PC-3 (cell line): ENCODE measurements around the gene PRPF6. TPM values are rescaled to one million over a fixed set of nuclear protein-coding genes. Genes with fewer than 3 reads are reported as not detected.

Experiments used
- ATAC-seq: fragments of 200-7000 bp; cut with Tn5 transposase; 2 replicates; pipeline ENCODE4 v1.9.1; 2020; ENCODE audit warnings: mild to moderate bottlenecking, moderate library complexity
- BruUV-seq: library from RNA; stranded (reverse); fragments of 400-500 nt; replicated peaks from 2 replicates; lab custom pipeline; 2021; lab: Mats Ljungman, UMichigan
- CTCF ChIA-PET: fragments of 300-600 bp; sonication (Branson Sonifier 250); formaldehyde crosslinking; loops from one replicate; lab custom pipeline; 2022; ENCODE audit warnings: antibody characterized with exemption; lab: Charles Lee
- POLR2A ChIA-PET: fragments of 300-600 bp; sonication (Branson Sonifier 250); formaldehyde crosslinking; loops from one replicate; lab custom pipeline; 2022; ENCODE audit warnings: antibody characterized with exemption; ENCODE audit not compliant: unreplicated experiment; lab: Charles Lee
- DNase-seq: peaks from one replicate; pipeline ENCODE4 v3.0.0-alpha.2; 2015
- H2AFZ ChIP-seq: fragments of 300-600 bp; sonication (generic); 2 replicates; pipeline ENCODE4 v1.6.0; 2016; ENCODE audit warnings: antibody characterized with exemption, low read length
- H3F3A ChIP-seq: fragments of 300-600 bp; sonication (generic); one replicate; pipeline ENCODE4 v1.6.0; 2017; ENCODE audit warnings: antibody characterized with exemption, low read length, control low read depth, mild to moderate bottlenecking; ENCODE audit not compliant: unreplicated experiment
- H3K27ac ChIP-seq: fragments of 300-600 bp; sonication (generic); 2 replicates; pipeline ENCODE4 v1.5.1; 2016; ENCODE audit warnings: mild to moderate bottlenecking, low read length
- H3K27me3 ChIP-seq: fragments of 300-600 bp; sonication (generic); 2 replicates; pipeline ENCODE4 v1.6.1; 2016; ENCODE audit warnings: low read length, mixed read lengths
- H3K36me3 ChIP-seq: fragments of 300-600 bp; sonication (generic); 2 replicates; pipeline ENCODE4 v1.6.1; 2016; ENCODE audit warnings: low read depth, mixed run types, low read length, mixed read lengths
- H3K4me1 ChIP-seq: fragments of 300-600 bp; sonication (generic); 2 replicates; pipeline ENCODE4 v1.5.1; 2016; ENCODE audit warnings: low read length; ENCODE audit not compliant: insufficient read depth
- H3K4me2 ChIP-seq: fragments of 300-600 bp; sonication (generic); 2 replicates; pipeline ENCODE4 v1.6.0; 2016; ENCODE audit warnings: low read length
- H3K4me3 ChIP-seq: fragments of 300-600 bp; sonication (generic); 2 replicates; pipeline ENCODE4 v1.5.1; 2016; ENCODE audit warnings: mild to moderate bottlenecking, low read length, mixed read lengths
- H3K79me2 ChIP-seq: fragments of 300-600 bp; sonication (generic); 2 replicates; pipeline ENCODE4 v1.6.1; 2017; ENCODE audit warnings: low read length, mixed read lengths
- H3K9ac ChIP-seq: fragments of 300-600 bp; sonication (generic); 2 replicates; pipeline ENCODE4 v1.6.0; 2016; ENCODE audit warnings: mild to moderate bottlenecking, low read length
- H3K9me2 ChIP-seq: fragments of 300-600 bp; sonication (generic); replicated peaks from 2 replicates; pipeline ENCODE4 v1.6.1; 2016; ENCODE audit warnings: mixed run types, low read length, mixed read lengths
- H3K9me3 ChIP-seq: fragments of 300-600 bp; sonication (generic); 2 replicates; pipeline ENCODE4 v1.6.1; 2016; ENCODE audit warnings: low read length, mixed read lengths
- H4K20me1 ChIP-seq: fragments of 300-600 bp; sonication (generic); 2 replicates; pipeline ENCODE4 v1.6.1; 2016; ENCODE audit warnings: low read length, mixed read lengths
- EZH2 ChIP-seq: fragments of 300-600 bp; sonication (generic); IDR thresholded peaks from one replicate; pipeline ENCODE4 v1.6.1; 2017; ENCODE audit warnings: antibody characterized with exemption, mild to moderate bottlenecking, low read length; ENCODE audit not compliant: unreplicated experiment
- EZH2phosphoT487 ChIP-seq: fragments of 300-600 bp; sonication (generic); IDR thresholded peaks from 2 replicates; pipeline ENCODE4 v1.6.1; 2018; ENCODE audit warnings: mild to moderate bottlenecking, antibody characterized with exemption, low read length, borderline replicate concordance
- intact Hi-C: fragments of 100-400 bp; cut with micrococcal nuclease; formaldehyde crosslinking; loops from 2 replicates; pipeline ENCODE4 v1.9.0; 2023
- total RNA-seq: library from RNA; depleted of rRNA; stranded (reverse); fragments of >200 nt; gene quantifications from 2 replicates; pipeline ENCODE4 v1.2.3, GENCODE V29; 2014
- TF ChIP-seq, protein P1 (sequence below): fragments of 300-600 bp; sonication (generic); conservative IDR thresholded peaks from 2 replicates; pipeline ENCODE4 v1.5.1; 2017; ENCODE audit warnings: antibody characterized with exemption, low read depth, mild to moderate bottlenecking, low read length

PRPF6 gene
- total RNA-seq, 1 experiment from 2014 or later: 67.1 TPM

DNA sequence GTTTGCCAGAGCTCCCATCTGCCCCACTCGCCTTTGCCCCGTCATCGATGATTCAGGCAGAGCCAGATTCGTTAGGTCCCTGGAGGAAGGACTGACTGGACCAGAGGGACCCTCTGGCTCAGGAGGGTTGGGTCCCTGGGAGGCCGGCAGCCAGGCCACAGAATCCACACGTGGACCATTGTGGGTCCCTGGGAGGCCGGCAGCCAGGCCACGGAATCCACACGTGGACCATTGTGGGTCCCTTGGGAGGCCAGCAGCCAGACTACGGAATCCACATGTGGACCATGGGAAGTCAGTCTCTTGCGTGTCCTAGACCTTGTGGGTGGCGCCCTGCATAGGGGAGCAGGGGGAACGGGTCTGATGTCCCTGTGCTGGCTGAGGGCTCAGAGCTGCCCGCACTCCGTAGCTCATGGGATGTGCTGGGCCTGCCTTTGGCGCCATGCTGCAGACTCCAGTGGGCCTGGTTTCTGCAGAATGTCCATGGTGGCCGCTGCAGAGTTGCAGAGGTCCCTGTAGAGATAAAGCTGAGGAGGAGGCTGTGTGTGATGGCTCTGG, 48.2 kb upstream of the PRPF6 start:
- CTCF ChIA-PET: no interaction called here
- H4K20me1 ChIP-seq: no peaks in the 10 kb centered on the region
- no peaks in the 10 kb centered on the region for H3K79me2 ChIP-seq

DNA sequence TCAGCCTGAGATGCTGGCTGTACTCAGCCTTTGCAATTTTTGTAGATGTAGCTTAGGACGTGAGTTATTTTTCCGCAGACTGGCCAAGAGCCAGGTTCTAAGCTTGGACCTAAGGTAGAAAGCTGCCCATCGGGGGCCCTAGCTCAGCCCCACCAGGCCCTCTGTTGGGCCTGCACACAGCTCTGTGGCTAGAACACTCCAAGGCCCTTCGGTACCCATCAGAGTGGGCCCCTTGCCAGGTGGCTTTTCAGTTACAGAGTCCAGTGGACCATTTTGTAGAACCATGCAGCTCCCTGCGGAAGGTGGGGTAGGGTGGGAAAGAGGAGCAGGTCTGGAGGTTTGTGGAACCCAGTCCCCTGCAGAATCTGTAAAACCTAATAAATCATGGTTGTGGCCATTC, 47.3 kb upstream of the PRPF6 start:
- ChIA-PET POLR2A (no interaction called here), CTCF (no interaction called here)
- no peaks in the 10 kb centered on the region for H3K79me2 ChIP-seq
- no peaks in the 10 kb centered on the region for H3K9me2 ChIP-seq
- intact Hi-C loops: no loop called here
- H2AFZ ChIP-seq: no peak overlapping the region
- H3K4me3 ChIP-seq: no peak overlapping the region
- H3K27me3 ChIP-seq: no peaks in the 10 kb centered on the region
- no peaks in the 10 kb centered on the region for H3K9me3 ChIP-seq
- ATAC-seq (no peak), DNase-seq (no peak)
- no peaks in the 10 kb centered on the region for H3F3A ChIP-seq
- H3K4me2 ChIP-seq: no peak overlapping the region
- H3K36me3 ChIP-seq: peaks cover 35% of the 10 kb centered on the region
- H3K9ac ChIP-seq: no peak overlapping the region
- TSS peak; percentile 24 for BruUV-seq
- H4K20me1 ChIP-seq: no peaks in the 10 kb centered on the region
- H3K27ac ChIP-seq: no peak overlapping the region
- H3K4me1 ChIP-seq: no peaks in the 10 kb centered on the region
- TF ChIP-seq EZH2phosphoT487: no peak
- no peak for TF ChIP-seq EZH2
- TF ChIP-seq, protein P1, sequence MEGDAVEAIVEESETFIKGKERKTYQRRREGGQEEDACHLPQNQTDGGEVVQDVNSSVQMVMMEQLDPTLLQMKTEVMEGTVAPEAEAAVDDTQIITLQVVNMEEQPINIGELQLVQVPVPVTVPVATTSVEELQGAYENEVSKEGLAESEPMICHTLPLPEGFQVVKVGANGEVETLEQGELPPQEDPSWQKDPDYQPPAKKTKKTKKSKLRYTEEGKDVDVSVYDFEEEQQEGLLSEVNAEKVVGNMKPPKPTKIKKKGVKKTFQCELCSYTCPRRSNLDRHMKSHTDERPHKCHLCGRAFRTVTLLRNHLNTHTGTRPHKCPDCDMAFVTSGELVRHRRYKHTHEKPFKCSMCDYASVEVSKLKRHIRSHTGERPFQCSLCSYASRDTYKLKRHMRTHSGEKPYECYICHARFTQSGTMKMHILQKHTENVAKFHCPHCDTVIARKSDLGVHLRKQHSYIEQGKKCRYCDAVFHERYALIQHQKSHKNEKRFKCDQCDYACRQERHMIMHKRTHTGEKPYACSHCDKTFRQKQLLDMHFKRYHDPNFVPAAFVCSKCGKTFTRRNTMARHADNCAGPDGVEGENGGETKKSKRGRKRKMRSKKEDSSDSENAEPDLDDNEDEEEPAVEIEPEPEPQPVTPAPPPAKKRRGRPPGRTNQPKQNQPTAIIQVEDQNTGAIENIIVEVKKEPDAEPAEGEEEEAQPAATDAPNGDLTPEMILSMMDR: no peak

More for the DNA sequence above, 48.2 kb upstream of the PRPF6 start:
- no TSS peak for BruUV-seq
- H3K9ac ChIP-seq: no peak overlapping the region
- no peak overlapping the region for H3K4me3 ChIP-seq
- intact Hi-C loops: no loop called here
- no peak overlapping the region for H3K27ac ChIP-seq
- H3K9me2 ChIP-seq: no peaks in the 10 kb centered on the region
- no peak overlapping the region for H3K4me2 ChIP-seq
- H3K36me3 ChIP-seq: peaks cover 43% of the 10 kb centered on the region
- no peaks in the 10 kb centered on the region for H3F3A ChIP-seq
- no peak overlapping the region for H2AFZ ChIP-seq
- ATAC-seq: no peak
- POLR2A ChIA-PET: no interaction called here
- H3K27me3 ChIP-seq: no peaks in the 10 kb centered on the region
- H3K9me3 ChIP-seq: no peaks in the 10 kb centered on the region
- no peaks in the 10 kb centered on the region for H3K4me1 ChIP-seq
- TF ChIP-seq EZH2 (no peak), EZH2phosphoT487 (no peak)
- TF ChIP-seq, protein P1: no peak
- DNase-seq: no peak

DNA sequence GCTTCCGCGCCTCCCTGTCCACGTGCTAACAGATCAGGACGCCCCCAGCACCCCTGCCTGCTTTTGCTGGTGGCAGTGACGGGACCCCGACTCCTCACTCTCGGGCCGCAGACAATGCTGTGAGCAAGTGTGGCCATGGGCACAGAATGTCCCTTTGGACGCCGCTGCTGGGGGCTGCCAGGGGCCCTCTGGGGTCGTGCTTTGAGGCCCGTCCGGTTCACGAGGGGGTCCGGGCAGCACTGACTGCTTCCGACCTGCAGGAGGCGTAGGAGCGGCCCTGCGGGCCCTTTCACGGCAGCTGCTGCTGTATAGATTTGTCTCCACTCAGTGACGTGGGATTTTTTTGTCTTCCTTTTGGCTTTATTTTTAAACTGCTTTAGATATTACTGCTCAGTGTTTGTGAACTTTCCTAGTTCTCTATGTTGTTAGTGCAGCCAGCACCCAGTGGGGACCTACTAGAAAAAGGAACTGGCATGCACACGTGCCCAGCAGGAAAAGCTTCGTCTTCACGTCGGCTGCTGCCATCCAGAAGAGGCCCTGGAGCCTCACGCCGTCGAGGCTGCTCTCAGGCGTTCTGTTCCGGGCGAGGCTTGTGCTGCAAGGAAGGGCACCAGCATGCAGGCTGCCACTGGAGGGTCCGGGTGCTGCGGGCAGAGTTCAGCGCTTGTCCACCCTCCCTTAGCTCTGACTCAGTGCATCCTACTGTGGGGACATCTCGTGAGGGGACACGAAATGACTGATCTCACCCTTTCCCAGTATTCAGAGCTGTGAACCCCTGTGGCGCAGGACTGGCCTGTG, 46.5 kb upstream of the PRPF6 start:
- Histone ChIP-seq H3K4me3 (no peak overlapping the region), H3K4me1 (no peaks in the 10 kb centered on the region), H3K4me2 (no peak overlapping the region), H3K27ac (no peak overlapping the region), H3F3A (no peaks in the 10 kb centered on the region), H3K9me3 (no peaks in the 10 kb centered on the region), H4K20me1 (no peaks in the 10 kb centered on the region), H3K9ac (no peak overlapping the region), H3K79me2 (no peaks in the 10 kb centered on the region), H3K9me2 (no peaks in the 10 kb centered on the region), H3K27me3 (no peaks in the 10 kb centered on the region), H2AFZ (no peak overlapping the region), H3K36me3 (peaks cover 31% of the 10 kb centered on the region; the same call in 1 of the 2 replicates)
- no peak for DNase-seq
- CTCF ChIA-PET: no interaction called here
- TF ChIP-seq EZH2: no peak
- TF ChIP-seq, protein P1: peak; percentile 47; the same call in 1 of the 2 replicates
- POLR2A ChIA-PET: no interaction called here
- BruUV-seq: no TSS peak
- no peak; the same call in 1 of the 2 replicates for ATAC-seq
- intact Hi-C loops: no loop called here
